Adipose tissue (tissue), 3 donors: ENCODE measurements around the gene SLC39A13. TPM values are rescaled to one million over a fixed set of nuclear protein-coding genes. Genes with fewer than 3 reads are reported as not detected.

Experiments used
- H3K27ac ChIP-seq: one replicate; pipeline ENCODE4 v1.5.1; 2013; ENCODE audit warnings: low read depth, low read length
- WGBS, 3 donors: extraction: QIAGEN DNeasy Blood & Tissue Kit; methylation state at CpG; one replicate each; pipeline ENCODE4 v1.1.7; 2013; 5-methylcytosine and 5-hydroxymethylcytosine counted together
- polyA plus RNA-seq, 3 donors: library from polyadenylated mRNA; stranded (reverse); fragments of 200-250 nt; gene quantifications; one replicate each; pipeline ENCODE4 v1.2.3, GENCODE V29; 2013
- donor health status: healthy with polysubstance abuse.
- donor health status: Bipolar disorder and iron deficiency.
- donor health status: healthy.

Gene SLC39A13
- polyA plus RNA-seq, 3 donors, result 36.4 to 42.0 (median 39.9) TPM

DNA sequence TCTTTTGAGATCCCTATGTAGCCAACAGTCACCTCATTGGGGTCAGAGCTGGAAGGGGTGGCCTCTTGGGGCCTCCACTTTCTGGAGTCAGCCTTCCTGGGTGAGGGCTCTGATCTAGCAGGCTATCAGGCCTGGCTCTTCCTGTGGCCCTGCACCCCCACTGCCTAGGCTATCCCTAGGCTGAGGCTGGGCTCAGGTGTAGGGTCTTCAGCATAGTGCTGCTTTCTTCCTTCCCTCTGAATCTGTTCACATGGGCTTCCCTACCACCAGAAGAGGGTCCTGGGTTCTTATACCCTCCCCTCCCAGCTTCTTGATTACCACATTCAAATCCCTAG is 29.6 kb upstream of the SLC39A13 start:
- no peak overlapping the region for H3K27ac ChIP-seq

GRCh38 chr11:47379317-47379716 is 29.1 kb upstream of the SLC39A13 start:
- 75 to 97% (median 91%) methylated on average over 2 of the region's 2 CpGs for WGBS, 3 donors
- H3K27ac ChIP-seq, result no peak overlapping the region

DNA sequence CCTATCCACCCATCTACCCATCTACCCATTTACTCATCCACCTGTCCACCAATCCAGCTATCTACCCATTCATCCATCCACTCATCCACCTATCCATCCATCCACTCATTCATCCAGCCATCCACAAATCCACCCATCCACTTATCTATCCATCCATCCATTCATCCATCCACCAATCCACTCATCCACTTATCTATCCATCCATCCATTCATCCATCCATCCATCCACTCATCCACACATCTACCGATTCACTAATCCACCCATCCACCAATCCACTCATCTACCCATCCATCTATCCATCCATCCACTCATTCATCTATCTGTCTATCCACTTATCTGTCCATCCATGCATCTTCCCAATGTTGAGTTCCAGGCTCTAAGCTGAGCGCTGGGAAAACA is 28.3 kb upstream of the SLC39A13 start:
- no peak overlapping the region for H3K27ac ChIP-seq
- WGBS, 3 donors, result 89 to 97% (median 97%) methylated on average over 2 of the region's 2 CpGs

GRCh38 chr11:47383071-47383470 is 25.3 kb upstream of the SLC39A13 start:
- WGBS, 3 donors, result 40 to 44% (median 42%) methylated on average over 4 of the region's 4 CpGs
- H3K27ac ChIP-seq, result no peak overlapping the region

- no peak overlapping the region for H3K27ac ChIP-seq
- WGBS, 3 donors, result 91 to 97% (median 96%) methylated on average over 4 of the region's 4 CpGs
These were observed 23.9 kb upstream of the SLC39A13 start for GRCh38 chr11:47384498-47384897.

DNA sequence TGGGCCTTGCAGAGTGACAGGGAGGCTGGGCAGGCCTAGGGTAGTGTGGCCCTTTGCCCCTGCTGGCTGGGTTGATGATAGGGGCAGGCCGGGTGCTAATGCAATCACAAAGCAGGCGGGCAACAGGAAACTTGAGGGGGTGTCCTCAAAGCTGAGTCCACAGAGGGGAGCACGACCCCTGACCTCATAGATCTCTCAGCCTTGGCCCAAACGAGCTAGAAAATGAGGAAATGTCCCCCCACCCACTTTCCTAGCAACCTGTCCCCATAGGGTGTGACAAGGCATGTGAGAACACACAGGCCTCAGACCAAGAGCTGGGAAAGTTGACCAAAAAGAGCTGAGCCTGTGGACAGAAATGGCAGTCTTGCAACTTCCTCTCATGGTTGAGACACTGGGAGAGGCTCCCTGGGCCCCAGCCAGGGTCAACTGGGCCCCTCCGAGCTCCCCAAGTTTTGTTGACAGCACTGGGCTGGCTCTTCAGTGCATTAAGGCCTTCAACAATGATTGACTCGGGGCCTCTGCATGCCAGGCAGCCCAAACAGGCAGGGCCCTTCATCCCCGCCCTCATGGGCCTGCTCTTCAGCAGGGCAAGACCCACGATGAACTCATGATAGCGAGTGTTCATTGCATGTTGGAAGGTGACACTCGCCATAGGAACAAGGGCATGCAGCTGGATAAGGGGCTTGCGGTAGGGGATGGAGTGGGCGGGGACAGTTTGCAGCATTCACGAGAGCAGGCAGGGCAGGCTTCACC is 20.3 kb upstream of the SLC39A13 start:
- H3K27ac ChIP-seq, result peak overlapping the region; percentile 23
- WGBS, 3 donors, result 60 to 77% (median 61%) methylated on average over 13 of the region's 13 CpGs

DNA sequence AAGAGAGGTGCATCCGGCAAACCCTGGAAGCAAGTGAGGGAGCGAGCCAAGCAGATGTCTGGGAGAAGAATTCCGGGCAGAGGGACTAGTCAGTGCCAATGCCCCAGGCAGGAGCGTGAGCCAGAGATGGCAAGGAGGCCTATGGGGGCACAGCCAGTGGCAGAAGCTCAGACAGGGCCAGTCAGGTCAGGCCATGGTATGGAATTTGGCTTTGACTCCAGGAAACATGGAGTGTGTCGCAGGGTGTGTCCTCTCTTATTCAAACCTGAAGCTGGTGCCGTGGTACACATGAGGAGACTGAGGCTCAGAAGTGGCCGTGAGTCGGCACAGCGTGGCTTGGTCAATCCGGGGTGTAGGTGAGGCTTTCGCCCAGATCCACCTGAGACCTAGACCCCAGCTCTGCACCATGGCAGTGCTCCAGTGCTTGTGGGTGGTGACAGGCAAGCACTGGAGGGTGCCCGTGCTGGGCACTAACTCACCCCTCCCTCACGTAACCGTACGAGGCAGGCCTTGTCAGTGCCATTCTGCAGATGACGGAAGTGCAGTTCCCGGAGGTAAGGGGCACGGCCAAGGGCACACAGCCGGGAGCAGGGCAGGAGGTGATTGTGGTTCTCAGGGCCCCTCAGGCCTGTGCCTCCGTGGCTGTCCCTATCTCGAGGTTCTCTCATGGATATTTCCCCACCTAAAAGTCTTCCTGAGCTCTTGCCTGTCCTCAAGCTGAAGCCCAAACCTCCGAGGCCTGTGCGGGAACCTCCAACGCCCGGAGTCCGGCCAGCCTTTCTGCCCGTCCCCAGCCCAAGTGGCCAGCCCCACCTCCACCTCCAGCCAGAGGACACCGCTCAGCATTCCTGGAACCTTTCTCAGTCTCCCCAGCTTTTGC is 19.5 kb upstream of the SLC39A13 start:
- H3K27ac ChIP-seq, result peak overlapping the region; percentile 76
- 64 to 83% (median 74%) methylated on average over 28 of the region's 28 CpGs for WGBS, 3 donors

- WGBS, 3 donors, result 70 to 84% (median 73%) methylated on average over 17 of the region's 17 CpGs
- peak overlapping the region; percentile 76 for H3K27ac ChIP-seq
These were observed 18.6 kb upstream of the SLC39A13 start for GRCh38 chr11:47389577-47390421.

- 91 to 94% (median 93%) methylated on average over 6 of the region's 6 CpGs for WGBS, 3 donors
- no peak overlapping the region for H3K27ac ChIP-seq
These were observed 18.0 kb upstream of the SLC39A13 start for GRCh38 chr11:47390422-47390760.

- H3K27ac ChIP-seq, result peak overlapping the region; percentile 40
- WGBS, 3 donors, result 44 to 84% (median 72%) methylated on average over 11 of the region's 11 CpGs
These were observed 17.3 kb upstream of the SLC39A13 start for GRCh38 chr11:47391077-47391583.

- 81 to 92% (median 84%) methylated on average over 16 of the region's 16 CpGs for WGBS, 3 donors
- no peak overlapping the region for H3K27ac ChIP-seq
These were observed 16.5 kb upstream of the SLC39A13 start for GRCh38 chr11:47391711-47392432.

GRCh38 chr11:47392546-47393162 is 15.7 kb upstream of the SLC39A13 start:
- peak overlapping the region; percentile 40 for H3K27ac ChIP-seq

DNA sequence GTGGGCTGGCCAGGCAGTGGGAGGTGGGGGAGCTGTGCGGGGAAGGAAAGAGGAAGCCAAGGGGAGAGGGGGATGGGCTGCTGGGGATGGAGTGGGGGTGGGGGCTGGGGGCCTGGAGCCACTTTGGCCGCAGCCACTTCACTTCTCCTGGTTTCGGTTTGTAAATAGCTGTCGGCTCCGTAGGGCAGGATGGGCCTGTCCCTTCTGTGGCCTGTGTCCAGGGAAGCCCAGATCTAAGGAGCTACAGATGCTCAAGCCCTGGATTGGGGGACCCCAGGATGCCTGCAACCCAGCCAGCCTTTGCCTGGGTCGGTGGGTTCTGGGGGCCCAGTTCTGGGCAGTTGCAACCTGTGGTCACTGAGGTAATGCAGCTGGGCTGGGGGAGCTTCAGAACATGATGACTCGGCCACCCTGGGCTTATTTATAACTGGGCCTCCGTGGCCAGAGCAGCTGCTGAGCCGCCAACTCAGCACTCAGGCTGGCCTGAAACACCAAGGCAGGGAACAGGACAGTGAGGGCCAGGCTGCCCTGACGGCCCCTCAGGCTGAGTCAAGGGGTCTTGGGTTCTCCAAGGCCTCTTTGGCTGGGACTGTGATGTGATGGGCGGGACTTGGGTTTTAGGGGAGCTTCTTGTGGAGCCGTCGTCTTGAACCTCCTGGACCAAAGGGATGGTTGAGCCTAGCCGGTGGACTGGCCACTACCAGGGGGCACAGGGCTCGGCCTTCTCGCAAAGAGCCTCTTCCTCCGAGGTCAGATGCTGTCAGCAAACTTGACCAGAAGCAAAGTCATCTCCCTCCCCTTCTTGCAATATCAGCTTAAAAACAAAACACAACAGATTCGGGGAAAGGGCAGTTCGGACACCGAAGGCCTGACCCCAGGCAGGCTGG is 15.0 kb upstream of the SLC39A13 start:
- 47 to 74% (median 58%) methylated on average over 19 to 20 of the region's 20 CpGs for WGBS, 3 donors
- peak overlapping the region; percentile 40 for H3K27ac ChIP-seq

More at GRCh38 chr11:47392546-47393162, 15.7 kb upstream of the SLC39A13 start:
- 67 to 82% (median 68%) methylated on average over 14 of the region's 14 CpGs for WGBS, 3 donors

DNA sequence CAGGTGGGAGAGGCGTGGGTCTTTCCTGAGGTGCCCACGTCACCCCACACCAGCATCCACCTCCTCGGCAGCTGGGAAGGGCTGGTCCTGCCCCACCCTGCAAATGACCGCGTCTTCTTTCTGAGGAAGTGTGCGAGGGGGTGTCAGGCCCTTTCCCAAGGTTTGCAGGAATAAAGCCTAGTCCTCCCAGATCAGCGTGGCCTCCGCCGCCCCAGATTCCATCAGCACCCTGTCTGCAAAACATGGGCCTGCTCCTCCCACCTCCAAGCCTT is 14.4 kb upstream of the SLC39A13 start:
- peak overlapping the region; percentile 99 for H3K27ac ChIP-seq

GRCh38 chr11:47394322-47395222 is 13.8 kb upstream of the SLC39A13 start:
- H3K27ac ChIP-seq, result peak overlapping the region; percentile 99
- WGBS, 3 donors, result 40 to 77% (median 40%) methylated on average over 39 of the region's 39 CpGs

More for the DNA sequence above, 14.4 kb upstream of the SLC39A13 start:
- 51 to 83% (median 67%) methylated on average over 9 of the region's 9 CpGs for WGBS, 3 donors
